Sciatic nerve (tissue), 2 donors: ENCODE measurements around the gene RASAL2. TPM values are rescaled to one million over a fixed set of nuclear protein-coding genes. Genes with fewer than 3 reads are reported as not detected.

Experiments used
- ATAC-seq: fragments of 200-7000 bp; cut with Tn5 transposase; one replicate; pipeline ENCODE4 v1.9.1; 2020; ENCODE audit warnings: mild to moderate bottlenecking, moderate library complexity
- DNase-seq: peaks from one replicate; pipeline ENCODE4 v3.0.0-alpha.2; 2020; ENCODE audit warnings: low spot score
- intact Hi-C: fragments of 100-400 bp; cut with DNase I; formaldehyde crosslinking; loops from one replicate; pipeline ENCODE4 v1.14.2; 2022
- total RNA-seq: library from RNA; stranded (reverse); fragmentation: NEBNext Ultra II Directional; extraction: Animal tissue kit (Norgen Biotek cat#: 25700); gene quantifications from one replicate; pipeline ENCODE4 v1.2.1, GENCODE V29; 2021
- donor health status: DM: no; HTN: no; CAD: no.
- donor health status: DM: no; HTN: no; CAD: no.

Gene RASAL2
- total RNA-seq, result 42.6 TPM

- peak; percentile 78 for ATAC-seq
- DNase-seq, result peak; percentile 80
- intact Hi-C loops, result no loop called here
Observed at GRCh38 chr1:178093951-178094738, at the start of gene RASAL2. Gene RASAL2 (plus strand): TSS chr1:178094104. CDS start chr1:178094493, 389 bp downstream.

- DNase-seq, result no peak
- ATAC-seq, result no peak
- intact Hi-C loops, result no loop called here
Observed at GRCh38 chr1:178046591-178047270, 47.2 kb upstream of the RASAL2 start.

- intact Hi-C loops, result no loop called here
- ATAC-seq, result no peak
- no peak for DNase-seq
Observed at GRCh38 chr1:178047403-178048093, 46.4 kb upstream of the RASAL2 start.

GRCh38 chr1:178048426-178048825 is 45.5 kb upstream of the RASAL2 start:
- DNase-seq (no peak), ATAC-seq (no peak)
- intact Hi-C loops, result no loop called here

- intact Hi-C loops, result no loop called here
- no peak for ATAC-seq
- no peak for DNase-seq
Observed at GRCh38 chr1:178048883-178049282, 45.0 kb upstream of the RASAL2 start.

GRCh38 chr1:178050084-178050483 is 43.8 kb upstream of the RASAL2 start:
- intact Hi-C loops, result no loop called here
- no peak for ATAC-seq

GRCh38 chr1:178051071-178051470 is 42.8 kb upstream of the RASAL2 start:
- DNase-seq (no peak), ATAC-seq (no peak)
- intact Hi-C loops, result no loop called here

More at GRCh38 chr1:178050084-178050483, 43.8 kb upstream of the RASAL2 start:
- no peak for DNase-seq

- intact Hi-C loops, result no loop called here
- ATAC-seq, result no peak
- DNase-seq, result no peak
Observed at GRCh38 chr1:178052650-178053461, 41.0 kb upstream of the RASAL2 start.

- DNase-seq, result no peak
- ATAC-seq, result peak; percentile 15
- intact Hi-C loops, result no loop called here
Observed at GRCh38 chr1:178055093-178055492, 38.8 kb upstream of the RASAL2 start.

- intact Hi-C loops, result no loop called here
- ATAC-seq, result peak; percentile 41
- DNase-seq, result no peak
Observed at GRCh38 chr1:178055779-178056471, 38.0 kb upstream of the RASAL2 start.

- ATAC-seq (peak; percentile 46), DNase-seq (no peak)
- intact Hi-C loops, result no loop called here
Observed at GRCh38 chr1:178057141-178057765, 36.7 kb upstream of the RASAL2 start.

- intact Hi-C loops, result no loop called here
- no peak for DNase-seq
- peak; percentile 81 for ATAC-seq
Observed at GRCh38 chr1:178057912-178058534, 35.9 kb upstream of the RASAL2 start.

GRCh38 chr1:178060789-178061556 is 32.9 kb upstream of the RASAL2 start:
- intact Hi-C loops, result no loop called here
- no peak for DNase-seq
- ATAC-seq, result peak; percentile 55

- intact Hi-C loops, result no loop called here
- no peak for ATAC-seq
- DNase-seq, result no peak
Observed at GRCh38 chr1:178061620-178062019, 32.3 kb upstream of the RASAL2 start.

- intact Hi-C loops, result no loop called here
- ATAC-seq (no peak), DNase-seq (no peak)
Observed at GRCh38 chr1:178064191-178064821, 29.6 kb upstream of the RASAL2 start.

- intact Hi-C loops, result no loop called here
- DNase-seq (no peak), ATAC-seq (no peak)
Observed at GRCh38 chr1:178065250-178065649, 28.7 kb upstream of the RASAL2 start.
